BJ (cell line): Measurements from ENCODE around the gene MAP3K20. TPM values are rescaled to one million over a fixed set of nuclear protein-coding genes. Genes with fewer than 3 reads are reported as not detected.

Experiments
- CTCF ChIA-PET: fragments of 350-600 bp; formaldehyde crosslinking; extraction: SDS; loops from one replicate; lab custom pipeline; 2021; ENCODE audit warnings: antibody characterized with exemption, inconsistent platforms; lab: Yijun Ruan, JAX
- POLR2A ChIA-PET: fragments of 300-600 bp; sonication (Branson Sonifier 250); formaldehyde crosslinking; extraction: SDS; loops from one replicate; lab custom pipeline; 2021; ENCODE audit warnings: antibody characterized with exemption; lab: Charles Lee
- DNase-seq: peaks from one replicate; pipeline ENCODE4 v3.0.0-alpha.2; 2011; ENCODE audit warnings: low read depth
- H3K27me3 ChIP-seq: 2 replicates; pipeline ENCODE4 v1.6.0; 2011; ENCODE audit warnings: low read length; ENCODE audit not compliant: control insufficient read depth, insufficient read depth
- H3K36me3 ChIP-seq: 2 replicates; pipeline ENCODE4 v1.5.1; 2011; ENCODE audit warnings: low read length; ENCODE audit not compliant: control insufficient read depth, insufficient read depth
- H3K4me3 ChIP-seq: 2 replicates; pipeline ENCODE4 v1.5.1; 2011; ENCODE audit warnings: low read depth, mild to moderate bottlenecking, control low read depth, low read length
- polyA plus RNA-seq: library from polyadenylated mRNA; depleted of rRNA; stranded (reverse); fragments of >200 nt; gene quantifications from 2 replicates; pipeline ENCODE4 v1.2.3, GENCODE V29; 2011
- TF ChIP-seq, protein P1 (sequence below): IDR thresholded peaks from 2 replicates; pipeline ENCODE4 v1.5.1; 2011; ENCODE audit warnings: low read depth, mild to moderate bottlenecking, control low read depth, inconsistent platforms, low read length, moderate library complexity; ENCODE audit not compliant: insufficient read depth

MAP3K20 gene
- polyA plus RNA-seq, 1 experiment = 45.4 TPM

DNA sequence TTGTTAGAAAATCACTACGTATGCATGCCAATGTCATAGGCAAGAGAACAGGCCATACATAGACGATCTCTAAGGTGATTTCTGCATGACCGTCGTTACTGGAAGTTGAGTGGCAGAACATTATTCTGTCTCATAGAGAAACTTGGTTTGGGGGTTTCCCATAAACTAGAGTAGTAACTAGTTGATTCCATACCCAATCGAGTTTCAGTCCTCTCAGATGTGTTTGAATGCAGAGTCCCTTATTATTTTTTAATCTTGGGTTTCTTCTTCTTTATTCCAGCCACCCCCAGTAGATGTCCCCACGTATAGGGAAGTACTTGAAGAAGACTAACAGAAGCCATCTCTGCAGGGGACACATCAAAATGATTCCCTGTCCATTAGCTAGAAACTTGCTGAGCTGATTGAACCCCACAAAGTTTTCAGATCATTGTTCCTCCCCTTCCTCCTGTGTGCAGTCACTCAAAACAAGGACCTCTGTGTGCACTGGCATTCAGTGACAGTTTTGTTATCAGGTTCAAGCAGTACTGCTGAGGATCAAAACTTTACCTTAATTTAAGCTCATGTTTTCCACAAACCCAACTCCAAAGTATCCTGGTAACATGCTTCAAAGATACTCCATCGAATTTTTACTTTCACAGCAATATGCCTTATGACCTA lies 210.6 kb downstream of the MAP3K20 start:
- TF ChIP-seq, protein P1, sequence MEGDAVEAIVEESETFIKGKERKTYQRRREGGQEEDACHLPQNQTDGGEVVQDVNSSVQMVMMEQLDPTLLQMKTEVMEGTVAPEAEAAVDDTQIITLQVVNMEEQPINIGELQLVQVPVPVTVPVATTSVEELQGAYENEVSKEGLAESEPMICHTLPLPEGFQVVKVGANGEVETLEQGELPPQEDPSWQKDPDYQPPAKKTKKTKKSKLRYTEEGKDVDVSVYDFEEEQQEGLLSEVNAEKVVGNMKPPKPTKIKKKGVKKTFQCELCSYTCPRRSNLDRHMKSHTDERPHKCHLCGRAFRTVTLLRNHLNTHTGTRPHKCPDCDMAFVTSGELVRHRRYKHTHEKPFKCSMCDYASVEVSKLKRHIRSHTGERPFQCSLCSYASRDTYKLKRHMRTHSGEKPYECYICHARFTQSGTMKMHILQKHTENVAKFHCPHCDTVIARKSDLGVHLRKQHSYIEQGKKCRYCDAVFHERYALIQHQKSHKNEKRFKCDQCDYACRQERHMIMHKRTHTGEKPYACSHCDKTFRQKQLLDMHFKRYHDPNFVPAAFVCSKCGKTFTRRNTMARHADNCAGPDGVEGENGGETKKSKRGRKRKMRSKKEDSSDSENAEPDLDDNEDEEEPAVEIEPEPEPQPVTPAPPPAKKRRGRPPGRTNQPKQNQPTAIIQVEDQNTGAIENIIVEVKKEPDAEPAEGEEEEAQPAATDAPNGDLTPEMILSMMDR = no peak
- Histone ChIP-seq H3K4me3 (no peak overlapping the region), H3K27me3 (no peaks in the 10 kb centered on the region), H3K36me3 (no peaks in the 10 kb centered on the region)
- CTCF ChIA-PET = interaction anchor here (1.1 kb wide), 1 partner anchor 15 kb away, joined by 3 read pairs; no protein-coding TSS in a partner anchor
- POLR2A ChIA-PET = no interaction called here
- DNase-seq = no peak

DNA sequence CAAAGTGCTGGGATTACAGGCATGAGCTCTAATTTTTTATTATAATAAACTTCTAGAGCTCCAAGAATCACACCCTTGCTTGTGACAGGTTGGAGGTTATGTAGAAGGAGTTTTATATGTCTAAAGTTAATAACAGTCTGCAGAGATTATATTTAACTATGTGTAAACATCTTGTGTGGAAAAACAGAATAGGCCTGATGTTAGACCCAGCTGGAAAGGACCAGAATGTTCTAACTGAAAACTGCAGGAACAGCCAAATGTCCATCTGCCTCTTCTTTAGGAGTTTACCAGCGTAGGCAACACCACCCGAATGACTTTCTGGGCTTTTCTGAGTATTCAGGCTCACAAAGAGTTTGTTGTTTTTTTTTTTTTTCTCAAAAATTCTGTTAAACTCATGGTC lies 211.9 kb downstream of the MAP3K20 start:
- TF ChIP-seq, protein P1 = no peak
- ChIA-PET CTCF (no interaction called here), POLR2A (no interaction called here)
- Histone ChIP-seq H3K36me3 (no peaks in the 10 kb centered on the region), H3K27me3 (0 out of 2 replicates have a peak, but pooled peaks cover 1% of the 10 kb centered on the region), H3K4me3 (no peak overlapping the region)
- DNase-seq = no peak

DNA sequence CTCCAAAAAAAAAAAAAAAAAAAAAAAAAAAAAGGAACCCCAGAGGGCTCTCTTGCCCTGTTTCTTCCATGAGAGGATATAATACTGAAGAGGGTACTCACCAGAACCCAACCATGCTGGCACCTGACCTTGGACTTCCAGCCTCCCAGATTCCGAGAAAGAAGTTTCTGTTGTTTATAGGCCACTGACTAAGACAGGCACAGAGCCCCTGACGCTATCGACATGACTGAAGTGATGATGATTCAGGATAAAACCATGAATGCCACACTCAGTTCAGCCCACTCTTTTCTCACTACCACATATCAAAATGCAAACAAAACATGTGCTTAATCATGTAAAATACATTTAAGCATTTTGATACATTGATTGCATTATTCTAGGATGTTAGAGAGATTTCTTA lies 212.9 kb downstream of the MAP3K20 start:
- TF ChIP-seq, protein P1 = no peak
- H3K36me3 ChIP-seq = no peaks in the 10 kb centered on the region
- CTCF ChIA-PET = no interaction called here
- no peak overlapping the region for H3K4me3 ChIP-seq
- 0 out of 2 replicates have a peak, but pooled peaks cover 1% of the 10 kb centered on the region for H3K27me3 ChIP-seq
- DNase-seq = peak; percentile 1
- POLR2A ChIA-PET = no interaction called here

DNA sequence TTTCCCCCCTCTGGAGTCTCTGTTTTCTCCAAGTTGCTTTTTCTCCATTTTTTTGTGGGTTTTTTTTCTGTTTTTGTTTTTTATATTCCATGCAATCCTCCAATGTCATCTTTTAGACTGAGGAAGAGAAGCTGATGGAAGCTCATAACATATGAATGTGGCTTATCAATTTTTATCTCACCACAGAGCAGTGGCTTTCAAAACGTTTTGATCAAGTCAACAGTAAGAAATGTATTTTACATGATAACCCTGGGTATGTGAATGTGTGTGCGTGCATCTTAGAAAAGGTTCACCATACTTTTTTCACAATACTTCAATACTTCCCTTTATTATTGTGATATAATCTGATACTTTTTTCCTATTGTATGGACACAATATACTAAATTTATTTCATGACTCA lies 214.4 kb downstream of the MAP3K20 start:
- DNase-seq = no peak
- Histone ChIP-seq H3K4me3 (no peak overlapping the region), H3K36me3 (no peaks in the 10 kb centered on the region), H3K27me3 (0 out of 2 replicates have a peak, but pooled peaks cover 1% of the 10 kb centered on the region)
- TF ChIP-seq, protein P1 = no peak
- ChIA-PET CTCF (no interaction called here), POLR2A (no interaction called here)

DNA sequence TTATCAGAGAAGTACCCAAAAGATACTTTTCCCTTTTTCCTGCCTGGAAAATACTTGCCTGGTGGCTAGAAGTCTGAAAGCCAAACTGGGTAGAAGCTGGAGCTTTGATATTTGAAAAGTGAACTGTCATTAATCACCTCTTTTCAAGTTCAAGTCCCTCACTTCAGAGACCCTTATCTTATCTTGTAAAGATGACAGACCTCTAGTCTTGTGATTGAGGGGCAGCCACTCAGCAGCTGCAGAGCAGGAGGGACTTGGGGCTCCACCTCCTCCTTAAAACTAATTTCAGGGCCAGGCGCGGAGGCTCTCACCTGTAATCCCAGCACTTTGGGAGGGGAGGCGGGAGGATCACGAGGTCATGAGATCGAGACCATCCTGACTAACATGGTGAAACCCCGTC lies 214.9 kb downstream of the MAP3K20 start:
- Histone ChIP-seq H3K36me3 (no peaks in the 10 kb centered on the region), H3K27me3 (0 out of 2 replicates have a peak, but pooled peaks cover 1% of the 10 kb centered on the region), H3K4me3 (no peak overlapping the region)
- POLR2A ChIA-PET = no interaction called here
- CTCF ChIA-PET = no interaction called here
- TF ChIP-seq, protein P1 = no peak
- no peak for DNase-seq
